Duodenal mucosa (tissue), 2 donors: ENCODE results near the gene ZNF143.
"Not testable (repeated sequence)": the region's sequence is repeated elsewhere in the genome, so short reads cannot be mapped to it uniquely, and the experiment has no call there.

Experiments
- H3K27ac ChIP-seq: one replicate; pipeline ENCODE4 v1.7.0; 2013; ENCODE audit warnings: low read depth, low read length
- H3K27me3 ChIP-seq, 2 donors: one replicate each; pipeline ENCODE4 v1.7.0; 2013; ENCODE audit warnings: low read length in 2 of 2, control low read depth in 1 of 2; ENCODE audit not compliant: insufficient read depth in 2 of 2, control insufficient read depth in 1 of 2
- H3K36me3 ChIP-seq, 2 donors: one replicate each; pipeline ENCODE4 v1.7.0; 2013; ENCODE audit warnings: low read length in 2 of 2, control low read depth in 1 of 2; ENCODE audit not compliant: insufficient read depth in 2 of 2, control insufficient read depth in 1 of 2
- H3K4me1 ChIP-seq, 2 donors: one replicate each; pipeline ENCODE4 v1.7.0; 2013; ENCODE audit warnings: low read length in 2 of 2, control low read depth in 1 of 2; ENCODE audit not compliant: insufficient read depth in 2 of 2, control insufficient read depth in 1 of 2
- H3K4me3 ChIP-seq, 2 donors: one replicate each; pipeline ENCODE4 v1.7.0; 2013; ENCODE audit warnings: low read length in 2 of 2, low read depth in 1 of 2
- H3K9ac ChIP-seq, 2 donors: one replicate each; pipeline ENCODE4 v1.7.0; 2013; ENCODE audit warnings: low read length in 2 of 2, low read depth in 1 of 2
- H3K9me3 ChIP-seq, 2 donors: one replicate each; pipeline ENCODE4 v1.7.0; 2013; ENCODE audit warnings: low read length in 2 of 2, control low read depth in 1 of 2; ENCODE audit not compliant: control insufficient read depth in 1 of 2

ZNF143 gene

GRCh38 chr11:9533736-9534473, 73.1 kb downstream of the ZNF143 start:
- H3K4me1 ChIP-seq = peaks cover 25% of the 10 kb centered on the region in 2 donors
- H3K4me3 ChIP-seq = no peak overlapping the region
- no peaks in the 10 kb centered on the region for H3K9me3 ChIP-seq
- H3K27me3 ChIP-seq = no peaks in the 10 kb centered on the region
- H3K36me3 ChIP-seq = no peaks in the 10 kb centered on the region
- H3K9ac ChIP-seq = no peak overlapping the region
- H3K27ac ChIP-seq = no peak overlapping the region

GRCh38 chr11:9535189-9535781, 74.5 kb downstream of the ZNF143 start:
- peaks cover 11% of the 10 kb centered on the region in 2 donors for H3K4me1 ChIP-seq
- H3K9me3 ChIP-seq = no peaks in the 10 kb centered on the region
- no peak overlapping the region for H3K27ac ChIP-seq
- H3K9ac ChIP-seq = no peak overlapping the region
- H3K27me3 ChIP-seq = no peaks in the 10 kb centered on the region
- H3K4me3 ChIP-seq = no peak overlapping the region
- H3K36me3 ChIP-seq = no peaks in the 10 kb centered on the region

GRCh38 chr11:9538548-9538947, 77.7 kb downstream of the ZNF143 start:
- Histone ChIP-seq H3K9me3 (no peaks in the 10 kb centered on the region), H3K9ac (no peak overlapping the region), H3K27ac (no peak overlapping the region), H3K36me3 (no peaks in the 10 kb centered on the region), H3K4me3 (no peak overlapping the region), H3K4me1 (no peaks in the 10 kb centered on the region), H3K27me3 (no peaks in the 10 kb centered on the region)

GRCh38 chr11:9549216-9549615, 88.4 kb downstream of the ZNF143 start:
- H3K4me3 ChIP-seq, H3K27me3 ChIP-seq, H3K4me1 ChIP-seq, H3K36me3 ChIP-seq, H3K27ac ChIP-seq, H3K9me3 ChIP-seq, H3K9ac ChIP-seq: not testable (repeated sequence)

GRCh38 chr11:9550191-9550628, 89.4 kb downstream of the ZNF143 start:
- no peaks in the 10 kb centered on the region for H3K9me3 ChIP-seq
- no peak overlapping the region for H3K27ac ChIP-seq
- no peaks in the 10 kb centered on the region for H3K36me3 ChIP-seq
- H3K4me1 ChIP-seq = peaks cover 0 to 5% of the 10 kb centered on the region in 2 donors
- no peak overlapping the region for H3K4me3 ChIP-seq
- no peak overlapping the region for H3K9ac ChIP-seq
- H3K27me3 ChIP-seq = no peaks in the 10 kb centered on the region

GRCh38 chr11:9561279-9561982, 100.6 kb downstream of the ZNF143 start:
- no peaks in the 10 kb centered on the region for H3K9me3 ChIP-seq
- H3K4me3 ChIP-seq = no peak overlapping the region
- H3K9ac ChIP-seq = no peak overlapping the region
- H3K27ac ChIP-seq = no peak overlapping the region
- peaks cover 5 to 9% of the 10 kb centered on the region in 2 donors for H3K4me1 ChIP-seq
- no peaks in the 10 kb centered on the region for H3K36me3 ChIP-seq
- H3K27me3 ChIP-seq = no peaks in the 10 kb centered on the region

GRCh38 chr11:9562716-9563115, 101.9 kb downstream of the ZNF143 start:
- H3K4me1 ChIP-seq = peaks cover 11 to 15% of the 10 kb centered on the region in 2 donors
- no peak overlapping the region for H3K9ac ChIP-seq
- no peak overlapping the region for H3K4me3 ChIP-seq
- no peaks in the 10 kb centered on the region for H3K36me3 ChIP-seq
- H3K9me3 ChIP-seq = no peaks in the 10 kb centered on the region
- no peaks in the 10 kb centered on the region for H3K27me3 ChIP-seq
- H3K27ac ChIP-seq = no peak overlapping the region

- no peak overlapping the region for H3K4me3 ChIP-seq
- no peaks in the 10 kb centered on the region for H3K27me3 ChIP-seq
- no peak overlapping the region for H3K9ac ChIP-seq
- H3K4me1 ChIP-seq = peaks cover 15 to 19% of the 10 kb centered on the region in 2 donors
- H3K9me3 ChIP-seq = no peaks in the 10 kb centered on the region
- H3K36me3 ChIP-seq = no peaks in the 10 kb centered on the region
- H3K27ac ChIP-seq = no peak overlapping the region
Measured at GRCh38 chr11:9563196-9563730, 102.5 kb downstream of the ZNF143 start.

- H3K36me3 ChIP-seq = no peaks in the 10 kb centered on the region
- H3K9ac ChIP-seq = peak overlapping the region in 1 of 2 donors; percentile 26
- no peaks in the 10 kb centered on the region for H3K27me3 ChIP-seq
- no peaks in the 10 kb centered on the region for H3K9me3 ChIP-seq
- peak overlapping the region in 1 of 2 donors; percentile 11 for H3K4me3 ChIP-seq
- peak overlapping the region; percentile 54 for H3K27ac ChIP-seq
- H3K4me1 ChIP-seq = peaks cover 27 to 39% of the 10 kb centered on the region in 2 donors
Measured at GRCh38 chr11:9565822-9566560, 105.2 kb downstream of the ZNF143 start.
